HepG2 (cell line): Measurements from ENCODE around the gene ATP13A4. TPM values are rescaled to one million over a fixed set of nuclear protein-coding genes. Genes with fewer than 3 reads are reported as not detected.

Experiments
- ATAC-seq: fragments of 200-7000 bp; cut with Tn5 transposase; 3 replicates; pipeline ENCODE4 v1.9.1; 2020; ENCODE audit warnings: mild to moderate bottlenecking, moderate library complexity
- BruUV-seq: library from RNA; stranded (reverse); fragments of 400-500 nt; replicated peaks from 2 replicates; lab custom pipeline; 2021; lab: Mats Ljungman, UMichigan
- CTCF ChIA-PET: fragments of 300-600 bp; formaldehyde crosslinking; extraction: SDS; loops from one replicate; lab custom pipeline; 2021; ENCODE audit warnings: low total read pairs, inconsistent platforms, low intra/inter-chr PET ratio; lab: Yijun Ruan, JAX
- POLR2A ChIA-PET: fragments of 350-600 bp; sonication (Branson Sonifier 250); formaldehyde crosslinking; loops from one replicate; lab custom pipeline; 2020; ENCODE audit warnings: antibody characterized with exemption, inconsistent platforms; lab: Yijun Ruan, JAX
- DNase-seq: peaks from one replicate; pipeline ENCODE4 v3.0.0-alpha.2; 2015; ENCODE audit warnings: low spot score
- FAIRE-seq: peaks from 3 replicates; lab custom pipeline; 2011; peaks lifted over from hg19 to GRCh38; lab: Jason Lieb, UNC
- H2AFZ ChIP-seq: one replicate; pipeline ENCODE4 v1.6.1; 2011; ENCODE audit warnings: low read length, inconsistent platforms
- H3K27ac ChIP-seq: fragments of 300-600 bp; 3 replicates; pipeline ENCODE4 v1.8.0; 2011; ENCODE audit warnings: mixed run types, mild to moderate bottlenecking, mixed read lengths, low read length, inconsistent platforms; ENCODE audit not compliant: insufficient read depth; ENCODE audit errors: extremely low read length
- H3K27me3 ChIP-seq, 2 experiments: fragments of 200-600 bp in 1 of 2; 2 replicates in 1 of 2; 3 replicates in 1 of 2; pipeline versions ENCODE4 v1.6.0 to v1.8.0; 2011; ENCODE audit warnings: low read length in 2 of 2, mild to moderate bottlenecking in 2 of 2, moderate library complexity in 2 of 2, inconsistent platforms in 1 of 2; ENCODE audit not compliant: insufficient read depth in 2 of 2, control insufficient read depth in 1 of 2
- H3K36me3 ChIP-seq, 2 experiments: fragments of 200-600 bp in 1 of 2; replicated peaks in 1 of 2; 2 replicates in 1 of 2; 3 replicates in 1 of 2; pipeline versions ENCODE4 v1.5.1 to v1.8.0; 2011; ENCODE audit warnings: low read length in 2 of 2, inconsistent platforms in 1 of 2; ENCODE audit not compliant: insufficient read depth in 2 of 2, control insufficient read depth in 1 of 2
- H3K4me1 ChIP-seq: 2 replicates; pipeline ENCODE4 v1.5.1; 2012; ENCODE audit warnings: low read length, inconsistent platforms; ENCODE audit not compliant: insufficient read depth
- H3K4me2 ChIP-seq: 2 replicates; pipeline ENCODE4 v1.6.0; 2011; ENCODE audit warnings: low read depth, low read length, inconsistent platforms
- H3K4me3 ChIP-seq, 3 experiments: fragments of 200-600 bp in 1 of 3; sonication (generic), shearing (Covaris generic) in 1 of 3; replicated peaks in 1 of 3; 2 replicates each; pipeline ENCODE4 v1.5.1; 2011 to 2016; ENCODE audit warnings: low read length in 3 of 3, inconsistent platforms in 2 of 3, low read depth in 2 of 3, mild to moderate bottlenecking in 2 of 3, control low read depth in 1 of 3, mixed read lengths in 1 of 3; ENCODE audit not compliant: insufficient read depth in 1 of 3
- H3K79me2 ChIP-seq: one replicate; pipeline ENCODE4 v1.6.1; 2011; ENCODE audit warnings: low read length, inconsistent platforms; ENCODE audit not compliant: insufficient read depth
- H3K9ac ChIP-seq: 2 replicates; pipeline ENCODE4 v1.6.0; 2011; ENCODE audit warnings: mild to moderate bottlenecking, low read depth, low read length, inconsistent platforms; ENCODE audit not compliant: insufficient read depth
- H3K9me3 ChIP-seq: 2 replicates; pipeline ENCODE4 v1.5.1; 2012; ENCODE audit warnings: mild to moderate bottlenecking, low read length
- H4K20me1 ChIP-seq: 2 replicates; pipeline ENCODE4 v1.6.0; 2011; ENCODE audit warnings: inconsistent platforms, mild to moderate bottlenecking, low read length, moderate library complexity; ENCODE audit not compliant: insufficient read depth
- MAFF ChIP-seq: IDR thresholded peaks from 2 replicates; pipeline ENCODE4 v1.6.1; 2011; ENCODE audit warnings: low read depth, low read length, improper control_type of control experiment
- MAFK ChIP-seq, 2 experiments: IDR thresholded peaks in 1 of 2; conservative IDR thresholded peaks in 1 of 2; 2 replicates each; pipeline ENCODE4 v1.6.1; 2011; ENCODE audit warnings: improper control_type of control experiment in 2 of 2, low read length in 2 of 2
- MBD4 ChIP-seq: IDR thresholded peaks from 2 replicates; pipeline ENCODE4 v1.6.1; 2012; ENCODE audit warnings: low read length, inconsistent platforms, borderline replicate concordance
- MEF2D ChIP-seq: sonication (generic); formaldehyde crosslinking; IDR thresholded peaks from 2 replicates; pipeline ENCODE4 v1.5.1; 2020; ENCODE audit warnings: mild to moderate bottlenecking, missing genetic modification reagents
- NFYB ChIP-seq: sonication (generic); formaldehyde crosslinking; IDR thresholded peaks from 2 replicates; pipeline ENCODE4 v1.4.0; 2020; ENCODE audit warnings: missing genetic modification reagents
- SAFB2 ChIP-seq: sonication (generic); formaldehyde crosslinking; IDR thresholded peaks from 2 replicates; pipeline ENCODE4 v1.5.1; 2020; ENCODE audit warnings: missing genetic modification reagents, low read depth, mild to moderate bottlenecking, borderline replicate concordance
- ZFP90 ChIP-seq: sonication (generic); formaldehyde crosslinking; IDR thresholded peaks from 2 replicates; pipeline ENCODE4 v1.8.0; 2022; ENCODE audit warnings: missing genetic modification reagents, mild to moderate bottlenecking, inconsistent platforms, borderline replicate concordance
- ZNF331 ChIP-seq: sonication (generic); formaldehyde crosslinking; IDR thresholded peaks from 2 replicates; pipeline ENCODE4 v1.4.0; 2020; ENCODE audit warnings: missing genetic modification reagents
- WGBS: methylation state at CpG from one replicate; pipeline ENCODE4 v1.1.6; 2017; ENCODE audit warnings: low lambda C conversion rate; 5-methylcytosine and 5-hydroxymethylcytosine counted together
- in situ Hi-C: cut with HindIII; loops from 2 replicates; pipeline ENCODE4 v1.10.0; 2017; ENCODE audit warnings: low pct_unique_long_range_greater_than_20kb; ENCODE audit not compliant: extremely low pct_ligation_motif_present
- intact Hi-C: fragments of 100-400 bp; cut with micrococcal nuclease; formaldehyde crosslinking; loops from one replicate; pipeline ENCODE4 v1.10.0; 2022; ENCODE audit not compliant: unreplicated experiment
- polyA plus RNA-seq, 8 experiments: library from polyadenylated mRNA; depleted of rRNA in 3 of 8; stranded (reverse) in 7 of 8; unstranded in 1 of 8; fragments of >200 nt; fragmentation: Illumina TruSeq in 4 of 8; extraction: Trizol in 4 of 8; gene quantifications; 2 replicates each; pipeline versions ENCODE4 v1.2.1 to v1.2.3, GENCODE V29; 2011 to 2016; ENCODE audit warnings: low read depth in 4 of 8, missing spikeins in 1 of 8, mixed read lengths in 1 of 8; ENCODE audit not compliant: insufficient read depth in 1 of 8
- total RNA-seq, 5 experiments: library from RNA; depleted of rRNA; stranded (reverse); fragments of >200 nt; fragmentation: Illumina TruSeq; extraction: Trizol; gene quantifications; 2 replicates each; pipeline ENCODE4 v1.2.3, GENCODE V29; 2016; ENCODE audit warnings: low read depth in 1 of 5

The ATP13A4 gene
- total and polyA plus RNA-seq, 2 of the 13 experiments (the other 11 are each of a cell fraction or from before 2014, with no cell fraction given) = 0.01 to 0.07 TPM

GRCh38 chr3:193375614-193376013 lies 179.1 kb downstream of the ATP13A4 start:
- Histone ChIP-seq H3K4me1 (no peaks in the 10 kb centered on the region), H3K27ac (no peak overlapping the region), H3K9ac (no peak overlapping the region), H3K27me3 (peaks cover 0 to 3% of the 10 kb centered on the region in 2 experiments; a peak in 1 of 5 replicates), H3K4me2 (no peak overlapping the region), H4K20me1 (no peaks in the 10 kb centered on the region), H3K9me3 (no peaks in the 10 kb centered on the region), H3K36me3 (no peaks in the 10 kb centered on the region), H3K79me2 (no peaks in the 10 kb centered on the region), H3K4me3 (no peak overlapping the region), H2AFZ (no peak overlapping the region)
- FAIRE-seq (no peak), DNase-seq (no peak), ATAC-seq (no peak)
- TF ChIP-seq MBD4 (no peak), MAFF (peak; percentile 73), MAFK (conservative IDR thresholded peaks at IDR 0.05 in 1 of 2, IDR thresholded peaks at IDR 0.05 in 1 of 2; ENCODE audit: low read length in 2 of 2) (peak; percentile 71 to 88)
- POLR2A ChIA-PET = no interaction called here
- intact Hi-C loops = no loop called here
- CTCF ChIA-PET = no interaction called here
- in situ Hi-C loops = no loop called here
- no TSS peak for BruUV-seq
- 24% methylated on average over 8 of the region's 8 CpGs for WGBS

GRCh38 chr3:193372783-193373182 lies 181.9 kb downstream of the ATP13A4 start:
- H3K36me3 ChIP-seq = no peaks in the 10 kb centered on the region
- ATAC-seq = no peak
- peaks cover 0 to 3% of the 10 kb centered on the region in 2 experiments; a peak in 1 of 5 replicates for H3K27me3 ChIP-seq
- no peaks in the 10 kb centered on the region for H3K9me3 ChIP-seq
- POLR2A ChIA-PET = no interaction called here
- intact Hi-C loops (no loop called here), in situ Hi-C loops (no loop called here)
- no peak overlapping the region for H3K27ac ChIP-seq
- no peaks in the 10 kb centered on the region for H3K4me1 ChIP-seq
- H4K20me1 ChIP-seq = no peaks in the 10 kb centered on the region
- TF ChIP-seq SAFB2 (no peak), ZNF331 (CRISPR knock-in tag) (no peak), MEF2D (no peak), NFYB (CRISPR knock-in tag) (no peak), ZFP90 (no peak)
- no peak for FAIRE-seq
- no peak overlapping the region for H3K4me2 ChIP-seq
- no peak for DNase-seq
- no peak overlapping the region for H3K4me3 ChIP-seq
- CTCF ChIA-PET = no interaction called here
- no TSS peak for BruUV-seq
- H3K79me2 ChIP-seq = no peaks in the 10 kb centered on the region
- no peak overlapping the region for H2AFZ ChIP-seq
- H3K9ac ChIP-seq = no peak overlapping the region
